AG04450 (cell line): ENCODE data around the gene SNCG. TPM values are rescaled to one million over a fixed set of nuclear protein-coding genes. Genes with fewer than 3 reads are reported as not detected.

Experiments used
- CTCF ChIA-PET: fragments of 300-600, 350-600 bp; formaldehyde crosslinking; extraction: SDS; loops from one replicate; lab custom pipeline; 2022; ENCODE audit warnings: antibody characterized with exemption, inconsistent platforms; lab: Charles Lee
- POLR2A ChIA-PET: fragments of 350-600 bp; formaldehyde crosslinking; extraction: SDS; loops from one replicate; lab custom pipeline; 2021; ENCODE audit warnings: antibody characterized with exemption, inconsistent platforms; lab: Yijun Ruan, JAX
- DNase-seq: peaks from one replicate; pipeline ENCODE4 v3.0.0-alpha.2; 2011; ENCODE audit warnings: low read depth, low spot score
- H3K27ac ChIP-seq: one replicate; pipeline ENCODE4 v1.5.1; 2012; ENCODE audit warnings: low read depth, low read length, control low read depth
- H3K27me3 ChIP-seq: one replicate; pipeline ENCODE4 v1.6.0; 2012; ENCODE audit warnings: low read length; ENCODE audit not compliant: control insufficient read depth, insufficient read depth
- H3K4me3 ChIP-seq: 2 replicates; pipeline ENCODE4 v1.5.1; 2011; ENCODE audit warnings: mild to moderate bottlenecking, low read depth, low read length, control low read depth
- H3K9me3 ChIP-seq: 2 replicates; pipeline ENCODE4 v1.5.1; 2012; ENCODE audit warnings: low read length; ENCODE audit not compliant: control insufficient read depth, insufficient read depth
- polyA plus RNA-seq: library from polyadenylated mRNA; depleted of rRNA; stranded (reverse); fragments of >200 nt; gene quantifications from 2 replicates; pipeline ENCODE4 v1.2.3, GENCODE V29; 2011
- TF ChIP-seq, protein P1 (sequence below): IDR thresholded peaks from 2 replicates; pipeline ENCODE4 v1.5.1; 2011; ENCODE audit warnings: low read depth, low read length, control low read depth, inconsistent platforms

The SNCG gene
- polyA plus RNA-seq, 1 experiment = 4.6 TPM

DNA sequence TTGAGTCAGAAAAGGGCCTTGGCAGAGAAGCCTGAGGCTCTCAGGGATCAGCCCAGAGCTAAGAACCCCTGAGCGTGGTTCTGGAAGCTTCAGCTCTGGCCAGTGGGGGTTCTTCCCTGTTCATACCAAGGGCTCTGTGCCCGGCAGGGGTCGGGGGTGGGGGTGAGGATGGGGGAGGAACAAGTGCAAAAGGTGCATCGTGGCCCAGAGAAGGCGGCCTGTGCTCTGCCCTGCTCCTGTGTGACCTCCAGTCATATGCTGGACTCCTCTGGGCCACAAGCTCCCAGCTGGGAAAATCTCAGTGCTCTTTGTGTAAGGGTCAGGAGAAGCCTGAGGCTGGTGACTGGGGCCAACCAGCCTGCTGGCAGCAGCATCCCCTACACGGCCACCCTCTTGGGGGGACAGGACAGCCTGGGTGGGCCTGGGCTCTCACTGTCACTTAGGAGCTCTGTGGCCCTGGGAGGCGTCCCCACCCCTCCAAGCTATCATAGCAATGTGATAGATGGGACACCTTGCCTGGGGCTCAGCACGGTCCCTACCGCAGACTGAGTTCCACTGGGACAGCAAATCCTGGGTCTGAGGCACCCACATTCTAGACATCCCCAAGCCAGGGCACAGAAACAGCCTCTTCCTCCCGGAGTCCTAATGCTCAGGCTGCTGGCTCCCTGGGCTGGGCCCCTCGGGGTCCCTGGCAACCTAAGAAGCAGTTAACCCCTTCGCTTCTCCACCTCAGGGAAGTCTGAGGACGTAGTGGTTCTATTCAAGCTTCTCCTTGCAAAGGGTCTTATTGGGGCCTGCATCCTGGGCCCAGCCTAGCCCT, 3.5 kb upstream of the SNCG start:
- Histone ChIP-seq H3K4me3 (no peak overlapping the region), H3K27me3 (no peaks in the 10 kb centered on the region), H3K27ac (no peak overlapping the region), H3K9me3 (peaks cover 21% of the 10 kb centered on the region)
- CTCF ChIA-PET = interaction anchor here (0.6 to 2.8 kb wide), 4 partner anchors 8 to 266 kb away, joined by 3 to 14 read pairs (median 5); partner anchors contain the start of gene ADIRF
- TF ChIP-seq, protein P1, sequence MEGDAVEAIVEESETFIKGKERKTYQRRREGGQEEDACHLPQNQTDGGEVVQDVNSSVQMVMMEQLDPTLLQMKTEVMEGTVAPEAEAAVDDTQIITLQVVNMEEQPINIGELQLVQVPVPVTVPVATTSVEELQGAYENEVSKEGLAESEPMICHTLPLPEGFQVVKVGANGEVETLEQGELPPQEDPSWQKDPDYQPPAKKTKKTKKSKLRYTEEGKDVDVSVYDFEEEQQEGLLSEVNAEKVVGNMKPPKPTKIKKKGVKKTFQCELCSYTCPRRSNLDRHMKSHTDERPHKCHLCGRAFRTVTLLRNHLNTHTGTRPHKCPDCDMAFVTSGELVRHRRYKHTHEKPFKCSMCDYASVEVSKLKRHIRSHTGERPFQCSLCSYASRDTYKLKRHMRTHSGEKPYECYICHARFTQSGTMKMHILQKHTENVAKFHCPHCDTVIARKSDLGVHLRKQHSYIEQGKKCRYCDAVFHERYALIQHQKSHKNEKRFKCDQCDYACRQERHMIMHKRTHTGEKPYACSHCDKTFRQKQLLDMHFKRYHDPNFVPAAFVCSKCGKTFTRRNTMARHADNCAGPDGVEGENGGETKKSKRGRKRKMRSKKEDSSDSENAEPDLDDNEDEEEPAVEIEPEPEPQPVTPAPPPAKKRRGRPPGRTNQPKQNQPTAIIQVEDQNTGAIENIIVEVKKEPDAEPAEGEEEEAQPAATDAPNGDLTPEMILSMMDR = no peak
- POLR2A ChIA-PET = no interaction called here
- no peak for DNase-seq

DNA sequence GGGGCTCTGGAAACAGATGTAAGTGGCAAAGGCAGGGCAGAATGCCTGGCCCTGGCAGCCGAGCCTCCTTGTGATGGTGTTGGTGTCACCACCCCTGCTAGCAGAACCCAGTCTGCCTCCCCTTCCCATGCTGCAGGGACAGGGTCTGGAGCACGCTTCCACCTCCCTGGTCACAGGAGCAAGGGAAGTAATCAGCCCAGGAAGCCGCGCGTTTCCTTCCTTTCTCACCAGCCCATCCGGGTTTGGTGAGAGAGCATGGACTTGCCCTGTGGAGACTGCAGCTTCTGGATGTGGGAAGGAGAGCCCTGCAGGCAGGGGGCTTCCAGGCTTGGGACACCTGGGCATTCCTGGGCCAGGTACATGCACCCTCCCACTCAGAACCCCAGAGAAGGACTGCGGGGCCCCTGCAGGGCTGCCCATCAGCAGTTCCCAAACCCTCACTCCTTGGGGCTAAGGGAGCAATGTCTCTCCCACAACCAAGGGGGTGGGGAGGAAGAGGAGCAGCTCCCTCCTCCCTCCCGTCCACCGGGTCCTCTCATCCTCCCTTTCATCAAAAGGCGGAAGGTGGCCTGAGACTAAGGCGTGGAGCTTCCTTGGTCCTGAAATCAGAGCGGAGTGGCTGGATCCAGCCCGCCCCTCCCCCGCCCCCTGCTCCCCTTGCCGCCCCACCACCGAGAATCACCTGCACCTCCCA, 2.8 kb upstream of the SNCG start:
- H3K4me3 ChIP-seq = no peak overlapping the region
- no peak for DNase-seq
- peaks cover 21% of the 10 kb centered on the region for H3K9me3 ChIP-seq
- ChIA-PET CTCF (interaction anchor here (1.4 to 2.8 kb wide), 3 partner anchors 13 to 267 kb away, joined by 3 to 14 read pairs (median 7); partner anchors contain the start of gene ADIRF), POLR2A (no interaction called here)
- H3K27ac ChIP-seq = no peak overlapping the region
- TF ChIP-seq, protein P1 = no peak
- no peaks in the 10 kb centered on the region for H3K27me3 ChIP-seq

DNA sequence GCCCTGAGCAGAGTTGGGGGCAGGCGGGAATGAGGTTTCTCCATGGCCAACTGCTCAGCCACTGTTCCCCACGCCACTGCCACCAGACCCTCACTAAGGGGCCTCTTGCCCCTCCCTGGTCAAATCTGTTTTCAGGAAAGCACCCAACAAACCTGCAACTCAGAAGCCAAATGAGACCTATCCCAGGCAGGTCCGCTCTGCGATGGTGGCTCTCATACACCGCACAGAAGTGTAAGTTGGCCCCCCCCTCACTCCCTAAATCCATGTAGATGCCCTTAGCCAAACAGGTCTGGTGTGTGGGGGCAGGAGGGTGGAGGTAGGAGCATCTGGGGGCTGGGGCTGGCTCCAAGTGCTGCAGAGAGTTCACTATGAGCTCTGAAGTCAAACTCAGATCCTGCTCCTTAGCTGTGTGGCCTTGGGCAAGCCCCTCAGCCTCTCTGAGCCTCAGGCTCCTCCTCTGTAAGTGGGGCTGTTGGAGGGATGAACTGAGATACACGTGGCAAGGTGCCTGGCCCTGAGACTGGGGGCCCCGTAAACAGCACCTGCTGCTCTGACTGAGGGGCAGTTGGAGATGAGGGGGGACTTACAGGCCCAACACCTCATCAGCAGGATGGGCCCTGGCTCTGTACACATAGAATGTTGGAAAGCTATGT, 2.1 kb upstream of the SNCG start:
- no peaks in the 10 kb centered on the region for H3K27me3 ChIP-seq
- CTCF ChIA-PET = interaction anchor here (1.0 to 1.3 kb wide), 2 partner anchors 10 to 16 kb away, joined by 3 to 8 read pairs; no protein-coding TSS in a partner anchor
- no peak overlapping the region for H3K27ac ChIP-seq
- POLR2A ChIA-PET = no interaction called here
- no peak for DNase-seq
- H3K9me3 ChIP-seq = peaks cover 21% of the 10 kb centered on the region
- H3K4me3 ChIP-seq = no peak overlapping the region
- TF ChIP-seq, protein P1 = no peak

DNA sequence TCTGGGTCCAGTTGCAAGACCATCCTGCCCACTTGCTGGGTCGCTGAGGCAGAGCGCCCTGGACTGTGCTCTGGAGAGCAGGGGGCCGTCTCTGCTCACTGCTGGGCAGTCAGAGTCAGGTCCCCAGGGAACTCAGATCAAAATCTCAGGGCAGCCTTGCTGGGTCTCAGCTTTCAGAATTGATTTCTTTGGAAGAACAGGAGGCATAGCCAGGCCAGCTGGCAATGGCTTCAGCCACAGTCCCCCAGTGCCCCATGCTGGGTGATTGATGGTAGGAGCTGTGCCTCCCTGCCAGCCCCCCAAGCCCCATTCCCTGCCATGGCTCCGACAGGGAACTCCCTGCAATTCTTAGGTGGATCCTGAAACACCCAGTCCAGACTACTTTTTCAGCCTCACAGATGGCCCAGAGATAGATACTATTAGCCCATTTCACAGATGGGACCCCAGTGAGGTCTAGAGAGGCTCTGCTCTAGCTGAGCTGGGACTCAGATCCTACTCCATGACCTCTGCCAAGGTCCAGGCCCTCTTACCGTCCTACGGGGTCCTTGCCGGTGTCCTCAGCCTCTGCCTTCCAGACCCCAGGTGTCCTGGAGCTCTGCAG, 1.5 kb upstream of the SNCG start:
- no peak overlapping the region for H3K4me3 ChIP-seq
- H3K9me3 ChIP-seq = peaks cover 18% of the 10 kb centered on the region
- TF ChIP-seq, protein P1 = no peak
- H3K27me3 ChIP-seq = no peaks in the 10 kb centered on the region
- CTCF ChIA-PET = interaction anchor here (0.8 to 1.3 kb wide), 3 partner anchors 10 to 268 kb away, joined by 3 to 8 read pairs (median 3); no protein-coding TSS in a partner anchor
- no peak for DNase-seq
- no peak overlapping the region for H3K27ac ChIP-seq
- POLR2A ChIA-PET = no interaction called here
